GM12801 (cell line): ENCODE measurements around the gene ARID5B.

Experiments used
- TF ChIP-seq, protein P1 (sequence below): IDR thresholded peaks from one replicate; pipeline ENCODE4 v1.5.1; 2011; ENCODE audit warnings: control low read depth; ENCODE audit not compliant: insufficient read length; ENCODE audit errors: extremely low read depth

ARID5B gene

DNA sequence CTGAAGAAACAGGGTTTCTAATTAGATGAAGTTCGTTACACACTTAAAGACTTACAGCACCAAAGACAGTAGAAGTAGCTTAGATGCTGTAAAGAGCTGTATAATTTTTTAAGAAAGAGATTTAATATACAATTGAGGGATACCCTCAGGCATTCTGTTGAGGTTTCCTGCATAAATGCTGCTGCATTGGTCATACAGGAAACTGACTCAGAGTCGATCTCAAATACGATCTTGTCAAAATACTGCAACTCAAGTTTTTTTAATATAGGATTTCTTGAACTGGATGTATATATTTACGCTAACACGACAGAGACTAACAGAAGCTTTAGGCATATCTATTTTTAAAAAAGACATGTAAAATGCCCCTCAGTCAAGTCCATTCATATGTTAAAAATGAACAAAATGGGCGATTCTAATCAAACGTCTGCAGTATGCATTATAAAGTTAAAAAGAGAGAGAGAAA lies 2.4 kb upstream of the ARID5B start:
- TF ChIP-seq, protein P1, sequence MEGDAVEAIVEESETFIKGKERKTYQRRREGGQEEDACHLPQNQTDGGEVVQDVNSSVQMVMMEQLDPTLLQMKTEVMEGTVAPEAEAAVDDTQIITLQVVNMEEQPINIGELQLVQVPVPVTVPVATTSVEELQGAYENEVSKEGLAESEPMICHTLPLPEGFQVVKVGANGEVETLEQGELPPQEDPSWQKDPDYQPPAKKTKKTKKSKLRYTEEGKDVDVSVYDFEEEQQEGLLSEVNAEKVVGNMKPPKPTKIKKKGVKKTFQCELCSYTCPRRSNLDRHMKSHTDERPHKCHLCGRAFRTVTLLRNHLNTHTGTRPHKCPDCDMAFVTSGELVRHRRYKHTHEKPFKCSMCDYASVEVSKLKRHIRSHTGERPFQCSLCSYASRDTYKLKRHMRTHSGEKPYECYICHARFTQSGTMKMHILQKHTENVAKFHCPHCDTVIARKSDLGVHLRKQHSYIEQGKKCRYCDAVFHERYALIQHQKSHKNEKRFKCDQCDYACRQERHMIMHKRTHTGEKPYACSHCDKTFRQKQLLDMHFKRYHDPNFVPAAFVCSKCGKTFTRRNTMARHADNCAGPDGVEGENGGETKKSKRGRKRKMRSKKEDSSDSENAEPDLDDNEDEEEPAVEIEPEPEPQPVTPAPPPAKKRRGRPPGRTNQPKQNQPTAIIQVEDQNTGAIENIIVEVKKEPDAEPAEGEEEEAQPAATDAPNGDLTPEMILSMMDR, result no peak

DNA sequence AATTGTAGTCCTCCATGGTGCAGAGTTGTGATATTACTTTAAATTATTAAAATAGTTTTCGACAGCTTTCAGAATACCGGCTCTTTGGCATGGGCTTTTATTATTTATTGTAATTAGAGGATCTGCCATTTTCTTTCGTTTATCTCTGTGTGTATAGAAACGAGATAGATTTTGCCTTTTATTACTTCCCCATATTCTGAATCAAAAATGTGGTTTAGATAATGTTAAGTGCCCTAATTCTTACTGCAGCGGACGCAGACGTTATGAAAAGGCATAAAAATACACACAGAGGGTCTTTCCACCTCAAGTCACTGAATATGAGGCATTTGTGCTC lies 1.9 kb upstream of the ARID5B start:
- TF ChIP-seq, protein P1, result no peak

DNA sequence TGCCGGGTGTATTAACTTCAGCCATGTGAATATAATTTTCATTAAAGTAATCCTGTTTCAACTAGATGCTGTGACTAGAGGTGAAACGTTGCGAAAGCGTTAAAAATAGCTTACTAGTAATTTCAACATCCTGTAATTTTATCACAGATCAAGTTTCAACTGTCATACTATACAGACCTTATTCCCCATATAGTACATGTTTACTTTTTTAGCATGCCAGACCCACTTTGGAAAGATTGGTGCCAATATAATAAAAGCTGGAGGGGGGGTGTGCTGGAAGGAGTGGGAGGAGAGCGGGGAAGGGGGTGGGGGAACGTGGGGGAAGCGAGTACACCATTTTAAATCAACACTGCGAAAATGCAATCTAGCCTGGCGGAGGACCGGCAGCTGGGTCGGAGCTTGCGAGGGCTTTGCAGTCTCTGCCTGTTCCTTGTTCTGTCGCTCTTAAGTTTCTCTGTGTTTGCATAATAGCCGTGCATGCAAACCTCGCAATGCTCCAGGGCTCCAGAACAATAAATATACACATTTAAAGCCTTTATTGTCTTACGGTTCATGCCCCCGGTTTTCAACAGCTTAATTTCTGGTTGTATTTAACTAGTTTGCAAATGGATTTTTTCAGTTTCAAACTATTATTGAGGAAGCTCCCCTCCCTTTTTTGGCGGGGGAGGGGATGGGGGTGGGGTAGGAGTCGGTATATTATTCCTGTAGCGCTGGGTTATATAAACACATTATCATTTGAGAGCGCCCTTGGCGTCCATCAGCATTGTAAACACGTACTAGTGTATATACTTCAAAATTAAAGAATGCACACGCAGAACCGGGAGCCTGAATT lies 1.3 kb upstream of the ARID5B start:
- TF ChIP-seq, protein P1, result no peak

DNA sequence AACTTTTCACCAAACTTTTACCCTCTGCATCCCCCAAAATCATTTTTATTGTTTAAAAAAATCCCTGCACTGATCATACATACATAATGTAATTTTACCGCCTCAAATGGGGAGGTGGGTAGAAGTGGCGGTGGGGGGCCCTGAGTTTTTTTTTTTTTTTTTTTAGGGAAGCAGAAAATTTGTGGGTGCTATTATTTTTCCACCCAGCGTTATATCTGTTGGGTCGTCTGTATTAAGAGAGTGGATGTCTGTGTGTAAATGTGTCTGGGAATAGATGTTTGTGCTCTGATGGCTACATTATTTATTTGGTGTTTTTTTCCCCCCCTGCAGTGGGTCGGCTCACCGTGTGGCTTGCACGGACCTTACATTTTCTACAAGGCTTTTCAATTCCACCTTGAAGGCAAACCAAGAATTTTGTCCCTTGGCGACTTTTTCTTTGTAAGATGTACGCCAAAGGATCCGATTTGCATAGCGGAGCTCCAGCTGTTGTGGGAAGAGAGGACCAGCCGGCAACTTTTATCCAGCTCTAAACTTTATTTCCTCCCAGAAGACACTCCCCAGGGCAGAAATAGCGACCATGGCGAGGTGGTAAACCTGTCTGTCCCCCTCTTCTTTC lies 438 bp downstream of the ARID5B start:
- TF ChIP-seq, protein P1, result no peak

DNA sequence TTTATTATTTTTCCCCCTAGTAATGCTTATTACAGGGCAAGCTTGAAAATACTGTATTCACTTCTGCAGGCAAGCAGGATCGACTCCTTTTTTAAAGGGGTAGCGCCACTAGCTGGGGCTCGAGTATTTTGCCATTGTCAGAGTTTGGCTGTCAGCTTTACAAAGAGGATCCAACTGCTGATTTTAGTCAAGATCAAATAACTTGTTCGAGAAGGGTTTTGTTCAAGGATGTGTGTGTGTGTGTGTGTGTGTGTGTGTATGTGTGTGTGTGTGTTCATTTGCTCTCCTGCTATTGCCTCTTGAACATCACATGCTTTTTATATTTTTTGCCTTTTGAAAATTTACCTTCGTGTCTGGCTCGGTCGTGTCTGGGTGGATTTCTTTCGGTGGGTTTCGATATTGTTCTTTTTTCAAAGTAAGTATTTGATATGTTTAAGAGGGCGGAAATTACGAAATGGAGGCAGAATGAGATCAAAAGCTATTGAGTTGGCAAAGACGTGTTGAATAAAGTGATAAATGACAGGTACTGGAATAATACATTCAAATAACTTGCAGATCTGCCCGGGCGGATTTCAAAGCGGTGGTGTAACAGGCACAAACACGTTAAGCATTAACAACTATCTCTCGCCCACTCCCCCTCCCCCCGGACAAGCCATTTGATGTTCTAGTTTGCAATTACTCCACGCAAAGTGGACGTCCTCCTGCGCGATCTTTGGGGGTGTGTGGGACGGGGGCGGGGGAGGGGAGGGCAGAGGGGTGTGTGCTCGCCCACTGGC lies 1.1 kb downstream of the ARID5B start:
- TF ChIP-seq, protein P1, result no peak

DNA sequence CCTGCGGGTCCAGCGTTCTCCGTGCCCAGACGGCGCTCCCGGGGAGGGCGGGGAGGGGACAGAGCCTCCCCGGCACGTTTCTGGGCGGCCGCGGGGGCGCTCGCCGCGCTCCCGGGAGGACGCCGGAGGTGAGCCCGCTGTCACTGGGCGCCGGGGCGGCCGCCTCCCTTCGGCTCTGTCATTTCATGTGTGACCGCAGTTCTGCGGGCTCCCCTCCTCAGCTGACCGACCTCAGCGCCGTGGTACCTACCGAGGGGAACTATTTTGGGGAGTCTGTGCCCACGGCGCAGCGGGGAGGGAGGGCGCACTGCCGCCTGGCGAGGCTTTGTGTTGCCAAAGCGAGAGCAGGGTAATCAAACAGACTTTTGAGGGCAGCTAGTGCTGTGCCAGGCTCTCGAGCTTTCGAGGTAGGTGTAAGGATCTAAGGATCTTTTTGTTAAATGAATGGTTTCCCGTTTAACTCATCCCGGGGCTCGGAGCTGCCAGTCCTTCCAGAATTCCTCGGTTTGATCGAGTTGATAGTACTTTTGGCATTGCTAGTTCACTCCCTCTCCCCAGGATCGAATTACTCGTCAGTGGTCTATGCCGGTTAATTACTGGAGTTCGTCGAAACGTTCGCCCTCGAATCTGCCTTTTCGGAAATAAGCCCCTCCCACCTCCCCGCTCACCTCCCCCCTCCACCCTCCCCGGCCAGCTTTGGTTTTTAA lies 1.9 kb downstream of the ARID5B start:
- TF ChIP-seq, protein P1, result no peak

DNA sequence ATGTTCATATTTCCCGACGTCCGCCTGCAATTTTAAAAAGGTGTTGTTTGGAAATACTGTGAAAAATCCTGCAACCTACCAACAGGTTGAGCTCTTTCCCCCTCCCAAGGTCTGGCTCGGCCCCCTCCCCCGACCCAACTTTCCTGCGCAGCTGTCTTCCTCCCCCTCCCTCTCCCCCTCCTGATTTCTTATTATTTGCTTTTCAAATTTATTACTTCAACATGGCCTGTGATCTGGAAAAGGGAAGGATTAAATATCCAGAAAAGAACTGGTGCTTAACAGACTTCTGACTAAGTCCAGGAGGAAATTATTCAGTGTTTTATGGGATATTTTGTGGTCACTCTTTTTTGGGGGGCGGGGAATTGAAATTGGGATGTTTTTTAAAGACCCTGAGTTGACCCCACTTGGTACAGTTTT lies 2.4 kb downstream of the ARID5B start:
- TF ChIP-seq, protein P1, result no peak
